AG04450 (cell line): ENCODE measurements around the gene KREMEN2. TPM values are rescaled to one million over a fixed set of nuclear protein-coding genes. Genes with fewer than 3 reads are reported as not detected.

Experiments used
- CTCF ChIA-PET: fragments of 300-600, 350-600 bp; formaldehyde crosslinking; extraction: SDS; loops from one replicate; lab custom pipeline; 2022; ENCODE audit warnings: antibody characterized with exemption, inconsistent platforms; lab: Charles Lee
- POLR2A ChIA-PET: fragments of 350-600 bp; formaldehyde crosslinking; extraction: SDS; loops from one replicate; lab custom pipeline; 2021; ENCODE audit warnings: antibody characterized with exemption, inconsistent platforms; lab: Yijun Ruan, JAX
- DNase-seq: peaks from one replicate; pipeline ENCODE4 v3.0.0-alpha.2; 2011; ENCODE audit warnings: low read depth, low spot score
- H3K27ac ChIP-seq: one replicate; pipeline ENCODE4 v1.5.1; 2012; ENCODE audit warnings: low read depth, low read length, control low read depth
- H3K27me3 ChIP-seq: one replicate; pipeline ENCODE4 v1.6.0; 2012; ENCODE audit warnings: low read length; ENCODE audit not compliant: control insufficient read depth, insufficient read depth
- H3K4me3 ChIP-seq: 2 replicates; pipeline ENCODE4 v1.5.1; 2011; ENCODE audit warnings: mild to moderate bottlenecking, low read depth, low read length, control low read depth
- H3K9me3 ChIP-seq: 2 replicates; pipeline ENCODE4 v1.5.1; 2012; ENCODE audit warnings: low read length; ENCODE audit not compliant: control insufficient read depth, insufficient read depth
- CTCF ChIP-seq: IDR thresholded peaks from 2 replicates; pipeline ENCODE4 v1.5.1; 2011; ENCODE audit warnings: low read depth, low read length, control low read depth, inconsistent platforms
- polyA plus RNA-seq: library from polyadenylated mRNA; depleted of rRNA; stranded (reverse); fragments of >200 nt; gene quantifications from 2 replicates; pipeline ENCODE4 v1.2.3, GENCODE V29; 2011

KREMEN2 gene
- polyA plus RNA-seq, 1 experiment = 0.04 TPM

- Histone ChIP-seq H3K27me3 (peaks cover 46% of the 10 kb centered on the region), H3K4me3 (no peak overlapping the region), H3K27ac (no peak overlapping the region), H3K9me3 (no peaks in the 10 kb centered on the region; the same call in 1 of the 2 replicates)
- CTCF ChIA-PET = interaction anchor here (1.5 kb wide), 1 partner anchor 35 kb away, joined by 4 read pairs; no protein-coding TSS in a partner anchor
- TF ChIP-seq CTCF = no peak
- POLR2A ChIA-PET = interaction anchor here (0.7 kb wide), 1 partner anchor 16 kb away, joined by 6 read pairs; the partner anchor contains the start of gene PKMYT1
- DNase-seq = no peak
Measured at GRCh38 chr16:2996298-2996697, 32.2 kb downstream of the KREMEN2 start.

- ChIA-PET POLR2A (no interaction called here), CTCF (no interaction called here)
- no peak overlapping the region for H3K4me3 ChIP-seq
- no peak for TF ChIP-seq CTCF
- H3K27ac ChIP-seq = no peak overlapping the region
- no peaks in the 10 kb centered on the region; the same call in 1 of the 2 replicates for H3K9me3 ChIP-seq
- peaks cover 51% of the 10 kb centered on the region for H3K27me3 ChIP-seq
- no peak for DNase-seq
Measured at GRCh38 chr16:2999929-3000328, 35.9 kb downstream of the KREMEN2 start.

- Histone ChIP-seq H3K27me3 (peaks cover 53% of the 10 kb centered on the region), H3K27ac (no peak overlapping the region), H3K4me3 (no peak overlapping the region), H3K9me3 (no peaks in the 10 kb centered on the region; the same call in 1 of the 2 replicates)
- no peak for DNase-seq
- ChIA-PET CTCF (no interaction called here), POLR2A (no interaction called here)
- no peak for TF ChIP-seq CTCF
Measured at GRCh38 chr16:3000540-3000939, 36.5 kb downstream of the KREMEN2 start.

GRCh38 chr16:3001316-3001715 lies 37.2 kb downstream of the KREMEN2 start:
- no peaks in the 10 kb centered on the region; the same call in 1 of the 2 replicates for H3K9me3 ChIP-seq
- DNase-seq = no peak
- ChIA-PET CTCF (no interaction called here), POLR2A (no interaction called here)
- no peak for TF ChIP-seq CTCF
- no peak overlapping the region for H3K4me3 ChIP-seq
- peaks cover 55% of the 10 kb centered on the region for H3K27me3 ChIP-seq
- no peak overlapping the region for H3K27ac ChIP-seq

GRCh38 chr16:3003582-3004270 lies 39.7 kb downstream of the KREMEN2 start:
- H3K27me3 ChIP-seq = peaks cover 48% of the 10 kb centered on the region

More at GRCh38 chr16:3003582-3004270, 39.7 kb downstream of the KREMEN2 start:
- H3K9me3 ChIP-seq = no peaks in the 10 kb centered on the region
- peak; percentile 94 for DNase-seq
- TF ChIP-seq CTCF = peak; percentile 38
- POLR2A ChIA-PET = interaction anchor here (0.5 to 1.7 kb wide), 6 partner anchors 17 to 624 kb away, joined by 3 to 8 read pairs (median 5); partner anchors contain the start of genes HCFC1R1, THOC6 and TNFRSF12A
- no peak overlapping the region for H3K4me3 ChIP-seq
- CTCF ChIA-PET = interaction anchor here (0.7 to 2.4 kb wide), 4 partner anchors 9 to 73 kb away, joined by 3 to 9 read pairs (median 4); no protein-coding TSS in a partner anchor
- H3K27ac ChIP-seq = no peak overlapping the region
